ENCODE measurements around the gene SIRT6.

DNA sequence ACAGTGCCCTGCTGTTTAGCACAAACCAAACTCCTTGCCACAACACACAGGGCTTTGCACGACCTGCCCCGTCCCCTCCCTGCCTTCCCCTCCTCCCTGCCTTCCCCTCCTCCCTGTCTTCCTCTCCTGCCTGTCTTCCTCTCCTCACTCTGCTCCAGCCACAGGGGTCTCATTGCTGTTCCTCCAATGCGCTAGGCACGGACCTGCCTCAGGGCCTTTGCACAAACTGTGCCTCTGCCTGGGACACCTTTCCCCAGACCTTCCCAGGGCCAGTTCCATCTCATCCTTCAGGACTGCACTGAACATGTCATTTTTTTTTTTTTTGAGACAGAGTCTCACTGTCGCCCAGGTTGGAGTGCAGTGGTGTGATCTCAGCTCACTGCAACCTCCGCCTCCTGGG, 30.7 kb downstream of the SIRT6 start:
- TF ChIP-seq, protein P1, sequence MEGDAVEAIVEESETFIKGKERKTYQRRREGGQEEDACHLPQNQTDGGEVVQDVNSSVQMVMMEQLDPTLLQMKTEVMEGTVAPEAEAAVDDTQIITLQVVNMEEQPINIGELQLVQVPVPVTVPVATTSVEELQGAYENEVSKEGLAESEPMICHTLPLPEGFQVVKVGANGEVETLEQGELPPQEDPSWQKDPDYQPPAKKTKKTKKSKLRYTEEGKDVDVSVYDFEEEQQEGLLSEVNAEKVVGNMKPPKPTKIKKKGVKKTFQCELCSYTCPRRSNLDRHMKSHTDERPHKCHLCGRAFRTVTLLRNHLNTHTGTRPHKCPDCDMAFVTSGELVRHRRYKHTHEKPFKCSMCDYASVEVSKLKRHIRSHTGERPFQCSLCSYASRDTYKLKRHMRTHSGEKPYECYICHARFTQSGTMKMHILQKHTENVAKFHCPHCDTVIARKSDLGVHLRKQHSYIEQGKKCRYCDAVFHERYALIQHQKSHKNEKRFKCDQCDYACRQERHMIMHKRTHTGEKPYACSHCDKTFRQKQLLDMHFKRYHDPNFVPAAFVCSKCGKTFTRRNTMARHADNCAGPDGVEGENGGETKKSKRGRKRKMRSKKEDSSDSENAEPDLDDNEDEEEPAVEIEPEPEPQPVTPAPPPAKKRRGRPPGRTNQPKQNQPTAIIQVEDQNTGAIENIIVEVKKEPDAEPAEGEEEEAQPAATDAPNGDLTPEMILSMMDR (conservative IDR thresholded peaks at IDR 0.05), result no peak
- no peak for TF ChIP-seq EZH2 (IDR thresholded peaks at IDR 0.05; ENCODE audit: low read depth)

Measured in PC-9 (cell line).